Measurements from ENCODE around the gene ARHGEF19.

DNA sequence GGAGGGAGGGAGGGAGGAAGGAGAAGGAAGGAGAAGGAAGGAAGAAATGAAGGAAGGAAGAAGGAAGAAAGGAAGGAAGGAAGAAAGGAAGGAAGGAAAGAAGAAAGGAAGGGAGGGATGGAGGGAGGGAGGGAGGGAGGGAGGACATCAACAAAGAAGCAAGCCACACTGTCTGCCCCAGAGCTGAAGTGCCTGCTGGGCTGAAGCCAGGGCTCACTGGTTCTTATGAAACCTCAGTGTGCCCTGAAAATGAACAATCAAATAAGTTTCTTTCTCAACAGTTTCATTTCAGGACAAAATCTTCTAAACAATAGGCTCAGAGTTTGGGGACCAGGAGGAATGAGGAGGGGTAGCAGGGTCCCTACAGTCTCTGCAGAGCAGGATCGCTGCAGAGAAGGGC is 21.1 kb downstream of the ARHGEF19 start:
- TF ChIP-seq, protein P1, sequence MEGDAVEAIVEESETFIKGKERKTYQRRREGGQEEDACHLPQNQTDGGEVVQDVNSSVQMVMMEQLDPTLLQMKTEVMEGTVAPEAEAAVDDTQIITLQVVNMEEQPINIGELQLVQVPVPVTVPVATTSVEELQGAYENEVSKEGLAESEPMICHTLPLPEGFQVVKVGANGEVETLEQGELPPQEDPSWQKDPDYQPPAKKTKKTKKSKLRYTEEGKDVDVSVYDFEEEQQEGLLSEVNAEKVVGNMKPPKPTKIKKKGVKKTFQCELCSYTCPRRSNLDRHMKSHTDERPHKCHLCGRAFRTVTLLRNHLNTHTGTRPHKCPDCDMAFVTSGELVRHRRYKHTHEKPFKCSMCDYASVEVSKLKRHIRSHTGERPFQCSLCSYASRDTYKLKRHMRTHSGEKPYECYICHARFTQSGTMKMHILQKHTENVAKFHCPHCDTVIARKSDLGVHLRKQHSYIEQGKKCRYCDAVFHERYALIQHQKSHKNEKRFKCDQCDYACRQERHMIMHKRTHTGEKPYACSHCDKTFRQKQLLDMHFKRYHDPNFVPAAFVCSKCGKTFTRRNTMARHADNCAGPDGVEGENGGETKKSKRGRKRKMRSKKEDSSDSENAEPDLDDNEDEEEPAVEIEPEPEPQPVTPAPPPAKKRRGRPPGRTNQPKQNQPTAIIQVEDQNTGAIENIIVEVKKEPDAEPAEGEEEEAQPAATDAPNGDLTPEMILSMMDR (IDR thresholded peaks at IDR 0.05) = no peak
- no peak for TF ChIP-seq EP300 (IDR thresholded peaks at IDR 0.05; ENCODE audit: low read depth)

Data from transverse colon (tissue), 3 donors.